GM19463 (cell line): ENCODE data around the gene RTKN2.
A peak's percentile ranks its signal among the peaks of the same experiment; 100 is the strongest.

ENCODE experiments used
- ATAC-seq: cut with Tn5 transposase; IDR thresholded peaks from one replicate; pipeline ENCODE4 v1.9.1; 2021; ENCODE audit warnings: mild to moderate bottlenecking, moderate library complexity; ENCODE audit not compliant: unreplicated experiment

Gene RTKN2

GRCh38 chr10:62230344-62231121, 38.1 kb downstream of the RTKN2 start:
- ATAC-seq = no peak

- ATAC-seq = no peak
These were observed 43.3 kb downstream of the RTKN2 start for GRCh38 chr10:62225362-62225761.

- no peak for ATAC-seq
These were observed 44.0 kb downstream of the RTKN2 start for GRCh38 chr10:62224606-62225005.

DNA sequence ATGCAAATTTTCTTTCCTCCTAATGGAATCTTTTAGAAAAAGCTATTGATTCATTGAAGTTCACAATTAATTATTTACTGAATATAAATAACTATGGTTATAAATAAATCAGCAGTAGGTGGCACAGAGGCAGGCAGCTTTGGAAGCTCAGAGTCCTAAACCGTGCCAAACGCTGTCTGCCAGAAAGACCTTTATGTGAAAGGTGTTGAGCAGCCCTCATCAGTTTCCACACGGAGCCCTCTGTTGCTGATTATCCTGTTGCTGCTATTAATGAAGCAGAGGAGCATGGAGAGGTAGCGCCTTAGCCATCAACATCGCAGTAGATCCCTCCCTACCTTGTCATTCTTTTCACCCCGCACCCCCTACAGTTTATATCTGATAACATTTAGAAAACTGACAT, 51.0 kb downstream of the RTKN2 start:
- ATAC-seq = no peak

- ATAC-seq = no peak
These were observed 54.2 kb downstream of the RTKN2 start for GRCh38 chr10:62214364-62214874.

- no peak for ATAC-seq
These were observed 62.8 kb downstream of the RTKN2 start for GRCh38 chr10:62205750-62206399.

DNA sequence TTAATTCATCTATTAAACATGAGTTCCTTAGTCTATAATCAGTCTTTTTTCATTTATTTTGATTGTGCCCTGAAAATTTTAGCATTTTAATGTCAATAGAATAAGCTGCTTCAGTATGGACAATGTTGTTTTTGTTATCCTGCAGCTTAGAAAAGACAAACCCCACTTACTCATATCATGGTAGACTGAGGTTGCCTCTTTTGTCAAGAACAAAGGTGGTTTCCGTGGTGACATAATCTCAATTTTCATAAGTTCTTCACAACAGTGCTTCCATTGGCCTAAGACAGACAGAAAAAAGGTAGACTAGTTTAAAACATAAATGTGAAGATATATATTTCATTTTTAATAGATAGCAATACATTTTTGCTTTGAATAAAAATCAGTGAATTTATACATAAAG, 69.1 kb downstream of the RTKN2 start:
- peak; percentile 78 for ATAC-seq

- no peak for ATAC-seq
These were observed 72.1 kb downstream of the RTKN2 start for GRCh38 chr10:62196528-62196927.

- no peak for ATAC-seq
These were observed 73.0 kb downstream of the RTKN2 start for GRCh38 chr10:62195675-62195926.

- no peak for ATAC-seq
These were observed 73.5 kb downstream of the RTKN2 start for GRCh38 chr10:62194924-62195674.

GRCh38 chr10:62193479-62193878, 75.2 kb downstream of the RTKN2 start:
- ATAC-seq = no peak

GRCh38 chr10:62189131-62189530, 79.5 kb downstream of the RTKN2 start:
- no peak for ATAC-seq

DNA sequence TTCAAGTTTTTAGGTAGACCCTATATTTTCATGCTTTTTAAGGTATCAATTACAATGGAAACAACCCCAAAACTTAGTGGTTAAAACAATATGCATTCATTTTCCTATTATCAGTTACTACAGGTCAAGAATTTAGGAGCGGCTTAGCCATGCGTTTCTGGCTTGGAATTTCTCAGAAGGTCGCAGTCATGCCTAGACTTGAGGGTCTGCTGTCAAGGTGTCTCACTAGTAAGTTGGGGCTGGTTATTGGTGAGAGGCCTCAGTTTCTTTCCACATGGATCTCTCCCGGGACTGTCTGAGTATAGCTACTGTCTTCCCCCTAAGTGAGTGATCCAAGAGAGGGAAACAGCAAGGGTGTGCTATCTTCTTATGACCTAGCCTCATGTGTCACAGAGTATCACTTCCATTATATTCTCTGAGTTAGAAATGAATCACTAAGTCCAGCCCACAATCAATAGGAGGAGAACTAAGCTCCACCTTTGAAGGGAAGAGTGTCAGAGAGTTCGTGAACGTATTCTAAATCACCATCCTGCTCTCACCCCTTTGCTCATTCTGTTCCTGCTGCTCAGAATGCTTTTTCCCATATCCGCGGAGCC, 80.5 kb downstream of the RTKN2 start:
- no peak for ATAC-seq

DNA sequence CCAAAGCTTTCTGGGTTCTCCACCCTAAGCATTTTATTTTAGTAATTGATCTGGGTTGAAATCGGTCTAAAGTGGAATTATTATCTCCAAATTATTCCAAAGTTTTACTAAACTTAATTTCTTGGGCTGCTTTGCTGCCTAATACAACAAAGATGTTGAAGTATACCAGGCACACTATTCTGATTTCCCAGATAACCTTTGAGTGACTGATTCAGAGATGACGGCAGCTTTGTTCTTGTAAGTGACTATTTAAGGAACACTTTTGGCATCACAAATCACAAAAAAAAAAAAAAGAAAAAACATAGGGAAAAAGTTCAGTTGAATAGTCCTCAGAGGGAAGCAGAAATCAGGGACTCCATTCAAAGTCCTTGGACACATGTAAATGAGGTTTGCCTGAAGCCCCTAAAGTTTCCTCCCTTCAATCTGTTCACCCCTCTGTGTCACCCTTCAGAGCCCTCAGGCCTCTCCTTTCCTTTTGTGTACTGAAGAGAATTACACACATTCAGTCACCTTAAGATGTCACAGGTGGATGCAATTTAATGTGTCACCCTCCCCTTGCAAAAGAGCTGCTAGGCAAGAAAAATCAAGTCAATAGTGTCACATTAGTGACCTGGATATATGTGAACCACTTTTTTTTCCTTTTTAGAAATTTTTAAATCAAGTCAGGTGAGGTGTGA, 81.5 kb downstream of the RTKN2 start:
- ATAC-seq = no peak

GRCh38 chr10:62185919-62186692, 82.5 kb downstream of the RTKN2 start:
- ATAC-seq = no peak

- no peak for ATAC-seq
These were observed 84.5 kb downstream of the RTKN2 start for GRCh38 chr10:62183857-62184795.

DNA sequence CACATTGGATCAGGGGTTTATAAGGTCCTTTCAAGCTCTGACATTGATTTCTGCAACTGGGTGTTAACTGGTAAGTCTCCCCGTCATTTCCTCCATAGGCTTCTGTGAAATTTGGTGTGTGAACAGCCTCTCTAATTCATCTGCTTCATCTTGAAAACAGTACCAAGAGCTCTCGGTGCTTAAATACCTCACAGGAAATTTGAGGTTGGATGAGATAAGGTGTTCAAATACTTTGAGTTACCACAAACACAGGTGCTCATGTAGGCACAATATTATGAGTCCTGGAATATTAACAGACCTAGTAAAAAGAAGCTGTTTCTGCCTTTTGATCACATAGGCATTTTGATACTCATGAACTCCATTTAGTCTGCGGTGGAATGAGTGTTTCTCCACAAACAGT, 85.2 kb downstream of the RTKN2 start:
- ATAC-seq = peak; percentile 67

- no peak for ATAC-seq
These were observed 86.0 kb downstream of the RTKN2 start for GRCh38 chr10:62182595-62182994.

- ATAC-seq = no peak
These were observed 86.5 kb downstream of the RTKN2 start for GRCh38 chr10:62182171-62182570.
